Tongue (tissue), 2 donors: ENCODE results near the gene APOA1. TPM values are rescaled to one million over a fixed set of nuclear protein-coding genes. Genes with fewer than 3 reads are reported as not detected.
A peak's percentile ranks its signal among the peaks of the same experiment; 100 is the strongest.

Experiments
- DNase-seq: peaks from one replicate; pipeline ENCODE4 v3.0.0-alpha.2; 2015
- total RNA-seq: library from RNA; depleted of rRNA; stranded (reverse); fragments of >200 nt; gene quantifications from one replicate; pipeline ENCODE4 v1.2.3, GENCODE V29; 2014

Gene APOA1
- total RNA-seq = 1.1 TPM

- DNase-seq = no peak
Observed at GRCh38 chr11:116837231-116838091, at the start of gene APOA1. TSS of gene APOA1 (minus strand) at chr11:116837622. CDS start at chr11:116837387, 235 bp downstream.

- DNase-seq = no peak
Observed at GRCh38 chr11:116885951-116886655, 48.7 kb upstream of the APOA1 start.

GRCh38 chr11:116882386-116882785 lies 45.0 kb upstream of the APOA1 start:
- DNase-seq = no peak

- peak; percentile 83 for DNase-seq
Observed at GRCh38 chr11:116881143-116881542, 43.7 kb upstream of the APOA1 start.

GRCh38 chr11:116879800-116880625 lies 42.6 kb upstream of the APOA1 start:
- peak; percentile 86 for DNase-seq

DNA sequence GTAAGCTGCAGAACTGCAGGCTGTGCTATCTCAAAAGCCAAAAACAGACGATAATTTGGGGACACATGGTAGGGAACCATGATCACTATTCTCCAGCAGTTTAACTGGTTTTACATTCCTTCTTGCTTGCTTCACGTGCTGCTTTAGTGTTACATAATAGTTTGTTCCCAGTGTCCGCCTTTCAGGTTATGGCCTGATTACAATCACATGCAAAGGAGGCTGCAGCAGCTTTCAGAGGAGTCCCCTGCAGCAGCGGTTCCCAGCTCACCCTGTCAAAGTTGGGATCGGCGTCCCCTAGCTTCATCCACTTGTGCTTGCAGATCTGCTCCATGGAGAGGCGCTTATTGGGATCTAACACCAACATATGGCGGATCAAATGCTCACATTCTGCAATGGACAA lies 39.2 kb upstream of the APOA1 start:
- no peak for DNase-seq

DNA sequence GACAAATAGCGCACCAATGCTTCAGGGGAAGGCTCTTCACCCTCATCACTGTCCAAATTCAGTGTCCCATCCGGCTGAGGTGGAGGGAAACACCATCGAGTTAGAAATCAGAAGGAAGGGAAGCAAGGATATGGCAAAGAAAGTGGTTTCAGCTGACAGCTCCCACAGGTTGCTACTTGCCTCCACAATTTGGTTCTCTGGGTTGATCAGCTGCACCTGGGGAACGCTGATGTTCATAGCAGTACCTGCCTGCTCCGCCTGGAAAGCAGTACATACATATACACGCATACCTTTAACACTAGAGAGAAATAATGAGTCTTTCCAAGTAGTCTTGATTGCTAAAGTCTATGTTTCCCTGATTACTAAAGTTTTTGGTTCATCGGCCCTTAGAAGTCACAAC lies 37.8 kb upstream of the APOA1 start:
- DNase-seq = no peak

GRCh38 chr11:116874251-116874650 lies 36.8 kb upstream of the APOA1 start:
- no peak for DNase-seq

DNA sequence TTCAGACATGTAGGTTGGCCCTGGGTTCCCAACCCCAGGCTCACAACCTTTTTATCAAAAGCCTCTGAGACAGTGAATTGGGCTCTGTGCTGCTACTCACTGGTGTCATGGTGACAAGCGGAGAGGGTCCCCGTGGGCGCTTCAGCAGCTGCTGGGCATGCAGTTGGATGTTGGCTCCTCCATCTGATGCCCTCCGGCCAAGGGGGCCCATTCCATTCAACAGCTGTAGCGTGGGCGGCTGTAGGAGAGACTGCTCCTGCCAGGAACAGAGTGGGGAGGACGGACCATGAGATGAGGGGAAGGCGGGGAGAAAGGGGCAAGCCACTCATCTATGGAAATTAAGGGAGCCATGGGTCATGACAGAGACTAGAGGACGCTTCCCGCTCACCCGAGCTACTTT lies 36.0 kb upstream of the APOA1 start:
- DNase-seq = peak; percentile 20

- DNase-seq = no peak
Observed at GRCh38 chr11:116871248-116871647, 33.8 kb upstream of the APOA1 start.

DNA sequence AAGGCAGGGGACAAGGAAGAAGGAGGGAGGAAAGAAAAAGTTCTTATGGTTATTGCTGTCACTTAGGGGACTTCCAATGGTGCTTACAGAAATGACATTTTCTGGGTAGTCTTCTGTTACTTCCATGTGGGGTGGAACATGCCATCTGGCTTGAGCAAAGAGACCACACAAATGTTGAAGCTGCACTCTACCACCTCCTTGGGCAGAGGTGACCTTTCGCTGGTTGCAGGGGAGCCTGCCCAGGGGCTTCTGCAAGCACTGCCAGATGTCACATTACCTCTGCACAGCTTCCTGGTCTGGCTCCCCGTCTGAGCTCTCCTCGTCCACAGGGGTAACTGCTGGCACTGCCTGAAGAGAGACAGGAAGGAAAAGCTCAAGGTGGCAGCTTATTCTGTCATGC lies 32.6 kb upstream of the APOA1 start:
- DNase-seq = no peak

GRCh38 chr11:116869610-116870009 lies 32.2 kb upstream of the APOA1 start:
- no peak for DNase-seq

DNA sequence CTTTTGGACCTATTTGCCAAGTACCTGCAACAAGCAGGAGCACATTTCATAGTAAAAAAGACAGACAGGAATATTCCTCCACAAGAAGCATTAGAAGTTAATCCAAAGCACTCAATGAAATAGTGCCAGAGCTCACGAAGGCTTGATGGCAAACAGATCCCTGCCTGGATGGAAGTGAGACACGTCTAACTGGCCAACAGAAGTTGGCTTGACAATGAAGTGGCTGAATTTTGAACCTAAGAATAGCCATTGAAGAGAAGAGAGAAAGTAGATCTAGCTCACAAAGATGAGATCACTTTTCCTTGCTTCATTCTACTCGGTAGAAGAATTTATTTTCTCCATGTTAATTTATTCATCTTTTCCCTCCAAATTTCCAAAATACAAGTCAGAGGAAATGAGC lies 30.6 kb upstream of the APOA1 start:
- DNase-seq = peak; percentile 17

GRCh38 chr11:116867619-116868018 lies 30.2 kb upstream of the APOA1 start:
- peak; percentile 11 for DNase-seq

- DNase-seq = no peak
Observed at GRCh38 chr11:116866804-116867455, 29.5 kb upstream of the APOA1 start.

- DNase-seq = no peak
Observed at GRCh38 chr11:116865696-116866095, 28.3 kb upstream of the APOA1 start.

- DNase-seq = no peak
Observed at GRCh38 chr11:116864531-116864930, 27.1 kb upstream of the APOA1 start.

- DNase-seq = no peak
Observed at GRCh38 chr11:116862951-116863350, 25.5 kb upstream of the APOA1 start.

DNA sequence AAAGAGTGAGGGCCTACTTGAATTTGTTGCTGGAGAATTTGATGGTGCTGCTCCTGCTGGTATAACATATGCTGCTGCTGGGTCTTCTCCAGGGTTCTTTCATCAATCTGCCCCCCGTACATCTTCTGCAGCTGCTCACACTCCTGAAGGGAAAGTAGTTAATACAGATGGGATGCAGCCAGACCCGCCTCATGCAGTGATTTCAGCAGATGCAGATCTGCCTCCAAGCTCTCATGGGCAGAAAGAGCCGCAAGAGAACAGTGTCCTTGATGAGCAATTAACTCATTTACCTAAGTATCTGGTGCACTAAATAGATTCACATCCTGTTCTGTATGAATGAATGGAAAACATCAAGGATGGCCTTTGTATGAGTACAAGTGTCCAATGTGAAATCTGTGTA lies 24.8 kb upstream of the APOA1 start:
- no peak for DNase-seq

DNA sequence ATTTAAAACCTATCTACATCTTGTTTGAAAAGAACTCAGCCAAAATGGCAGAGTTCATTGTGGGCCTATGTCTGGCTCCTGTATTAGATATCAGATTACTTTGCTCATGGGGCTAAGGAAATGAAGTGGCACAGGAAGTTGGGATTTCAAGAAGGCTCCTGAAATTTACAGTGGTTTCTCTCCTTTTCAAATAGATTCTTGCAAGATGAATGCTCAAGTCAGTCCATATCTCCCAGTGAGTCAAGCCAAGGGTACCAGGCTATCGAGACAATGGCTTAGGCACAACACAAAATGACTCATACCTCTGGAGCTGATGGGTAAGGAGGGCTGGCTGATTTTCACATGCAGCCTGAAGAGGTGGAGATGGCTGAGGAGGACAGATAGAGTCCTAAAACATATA lies 24.1 kb upstream of the APOA1 start:
- DNase-seq = no peak

DNA sequence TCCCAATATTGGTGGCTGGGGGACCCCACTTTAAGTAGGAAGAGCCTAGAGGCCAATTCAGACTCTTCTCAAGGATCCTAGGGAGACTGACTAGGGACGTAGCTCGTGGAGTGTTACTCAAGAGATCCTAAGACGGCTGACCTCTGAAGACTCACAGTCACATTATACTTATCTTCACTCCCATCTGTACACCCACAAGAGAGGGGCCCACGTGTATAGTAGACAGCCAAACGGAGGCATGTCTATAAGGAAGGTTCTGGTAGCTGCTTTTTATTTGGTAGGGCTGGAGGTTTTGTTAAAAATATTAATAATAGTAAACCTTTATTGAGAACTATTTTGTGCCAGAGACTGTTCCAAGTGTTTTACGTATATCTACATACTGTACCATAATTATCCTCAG lies 22.9 kb upstream of the APOA1 start:
- DNase-seq = no peak

DNA sequence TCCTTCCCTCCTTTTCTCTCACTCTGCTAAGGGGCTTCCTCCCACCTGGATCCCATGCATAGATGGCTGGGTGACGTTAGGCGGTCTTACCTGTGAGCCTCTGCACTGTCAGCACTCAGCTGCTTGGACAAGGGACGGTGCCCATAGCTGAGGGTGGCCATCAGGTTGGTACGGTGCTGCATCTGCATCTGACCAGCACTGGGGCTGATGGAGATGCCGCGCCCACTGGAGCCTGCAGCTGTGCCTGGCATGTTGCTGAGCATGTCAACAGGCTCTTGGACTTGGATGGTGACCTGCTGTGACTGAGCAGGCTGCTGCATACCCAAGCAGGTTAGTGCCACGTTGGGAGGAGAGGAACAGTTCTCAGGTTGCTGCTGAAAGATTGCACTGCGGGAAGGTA lies 21.8 kb upstream of the APOA1 start:
- DNase-seq = no peak
